Measurements from ENCODE around the gene ARMCX5. TPM values are rescaled to one million over a fixed set of nuclear protein-coding genes. Genes with fewer than 3 reads are reported as not detected.

The ARMCX5 gene
- total RNA-seq, result 13.5 TPM

DNA sequence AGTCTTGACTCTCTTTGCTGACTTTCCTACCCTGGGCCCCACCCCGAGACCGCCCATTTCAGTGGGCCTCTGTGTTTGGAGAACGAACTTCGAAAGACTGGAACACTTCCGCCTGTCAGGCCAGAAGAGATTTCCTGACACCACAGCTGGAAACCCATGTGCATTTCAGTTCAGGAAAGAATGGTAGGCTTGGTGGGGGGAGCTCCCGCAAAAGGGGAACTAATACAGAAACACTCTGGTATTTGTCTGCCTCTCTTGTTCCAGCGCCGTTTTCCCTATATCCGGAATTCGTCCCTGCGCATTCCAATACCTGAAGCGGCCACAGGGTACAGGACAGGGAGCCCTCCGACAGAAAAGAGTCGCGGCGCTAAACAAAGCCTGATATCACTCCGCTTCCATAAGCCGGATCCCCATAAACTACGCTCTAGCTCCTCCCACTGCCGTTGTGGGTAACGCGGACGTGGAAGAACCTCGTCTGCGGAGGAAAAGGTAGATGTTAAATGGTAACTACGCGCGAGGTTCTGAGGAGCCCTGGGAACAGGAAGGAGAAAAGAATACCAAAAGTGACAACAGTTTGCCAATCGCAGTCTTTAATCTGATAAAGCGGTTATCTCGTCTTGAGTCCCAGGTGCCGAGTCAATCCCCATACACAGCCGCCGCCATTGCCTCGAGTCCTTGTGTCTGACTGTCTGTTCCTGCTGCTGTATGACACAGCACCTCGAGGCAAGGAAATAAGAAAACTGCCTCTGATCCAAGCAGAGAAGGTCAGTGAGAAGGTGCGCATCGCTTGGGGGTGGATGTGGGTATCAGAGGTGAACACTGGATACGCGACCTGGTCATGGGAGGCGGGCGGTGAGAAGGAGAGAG is at the start of gene ARMCX5:
ARMCX5 (plus strand) TSS at position 432 of the 867 bp plus-strand sequence. CDS start 2,627 bp downstream, outside the sequence.
- DNase-seq (ENCODE audit: low spot score), result peak; percentile 71

DNA sequence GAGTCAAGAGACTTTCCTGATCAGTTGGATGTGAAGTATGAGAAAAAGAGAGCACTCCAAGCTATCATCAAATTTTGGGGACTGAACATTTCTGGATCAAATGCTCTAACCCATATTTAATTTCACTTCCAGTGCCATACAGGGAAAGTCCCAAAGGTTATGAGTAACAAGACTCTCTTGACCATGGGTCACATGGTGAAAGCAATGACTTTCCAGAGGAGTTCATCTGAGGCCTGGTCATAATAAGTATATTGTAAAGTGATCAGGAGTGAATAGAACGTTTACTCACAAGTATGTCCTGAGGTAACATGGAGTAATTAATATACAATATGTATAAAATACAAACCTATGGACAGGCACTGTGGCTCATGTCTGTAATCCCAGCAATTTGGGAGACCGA is 40.7 kb upstream of the ARMCX5 start:
- DNase-seq (ENCODE audit: low spot score), result no peak

DNA sequence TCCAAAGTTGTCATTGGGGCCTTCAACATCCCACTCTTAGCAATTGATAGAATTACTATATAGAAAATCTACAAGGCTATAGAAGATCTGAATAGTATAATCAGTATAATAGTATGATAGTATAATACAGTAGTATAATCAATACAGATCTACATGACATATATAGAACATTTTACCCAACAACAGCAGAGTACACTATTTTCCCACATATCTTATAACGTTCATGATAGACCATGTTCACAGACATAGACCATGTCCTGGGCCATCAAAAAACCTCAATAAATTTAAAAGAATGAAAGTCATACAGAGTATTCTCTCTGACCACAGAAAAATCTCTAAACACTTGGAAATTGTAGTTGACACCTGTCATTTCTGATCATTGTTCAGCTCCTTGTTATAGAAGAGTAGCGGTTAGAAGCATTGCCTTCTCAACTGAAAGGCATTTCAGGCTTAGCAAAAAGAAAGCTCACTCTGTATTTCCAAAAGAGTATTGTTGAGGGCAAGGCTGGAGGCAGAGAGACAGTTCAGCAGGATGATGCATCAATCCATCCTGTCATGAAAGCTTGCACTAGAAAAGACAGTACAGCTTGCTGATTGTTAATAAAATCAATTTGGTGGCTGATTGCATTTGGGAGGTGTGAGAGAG is 38.8 kb upstream of the ARMCX5 start:
- DNase-seq (ENCODE audit: low spot score), result no peak

DNA sequence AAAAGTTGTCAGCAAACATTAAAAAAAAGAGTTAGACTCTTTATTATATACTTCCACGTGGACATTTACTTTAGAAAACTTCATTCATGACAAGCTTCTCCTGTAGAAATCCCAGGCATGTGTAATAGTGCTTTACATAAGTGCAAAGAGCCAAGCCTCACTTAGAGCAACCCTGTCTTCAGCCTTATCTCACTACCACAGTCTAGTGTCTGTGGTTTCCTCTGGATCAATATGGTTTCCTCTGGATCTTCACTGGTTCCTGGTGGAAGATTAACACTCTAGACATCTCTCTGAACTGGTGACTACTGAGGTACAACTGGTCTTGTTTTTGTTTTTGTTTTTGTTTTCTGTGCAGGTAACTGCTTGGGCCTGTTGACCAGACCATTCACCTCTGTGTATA is 18.4 kb upstream of the ARMCX5 start:
- no peak for DNase-seq (ENCODE audit: low spot score)

DNA sequence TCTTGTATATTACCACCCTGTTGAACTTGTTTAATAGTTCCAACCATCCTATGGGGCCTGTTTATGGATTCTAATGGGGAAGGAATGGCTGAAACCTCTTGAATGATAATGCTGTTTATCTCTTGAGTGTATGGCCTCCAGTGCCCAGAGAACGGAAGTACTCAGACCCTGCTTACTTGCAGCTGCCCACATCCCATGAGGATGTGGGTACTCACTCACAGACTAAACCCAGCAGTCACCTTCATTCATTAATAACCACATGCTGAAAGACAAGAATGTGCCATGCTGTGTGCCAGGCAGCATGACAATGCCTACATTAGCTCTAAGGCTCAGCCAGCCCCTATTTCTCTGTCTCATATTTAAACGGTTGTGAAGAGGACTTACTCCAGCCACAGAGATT is 5.9 kb upstream of the ARMCX5 start:
- no peak for DNase-seq (ENCODE audit: low spot score)

DNA sequence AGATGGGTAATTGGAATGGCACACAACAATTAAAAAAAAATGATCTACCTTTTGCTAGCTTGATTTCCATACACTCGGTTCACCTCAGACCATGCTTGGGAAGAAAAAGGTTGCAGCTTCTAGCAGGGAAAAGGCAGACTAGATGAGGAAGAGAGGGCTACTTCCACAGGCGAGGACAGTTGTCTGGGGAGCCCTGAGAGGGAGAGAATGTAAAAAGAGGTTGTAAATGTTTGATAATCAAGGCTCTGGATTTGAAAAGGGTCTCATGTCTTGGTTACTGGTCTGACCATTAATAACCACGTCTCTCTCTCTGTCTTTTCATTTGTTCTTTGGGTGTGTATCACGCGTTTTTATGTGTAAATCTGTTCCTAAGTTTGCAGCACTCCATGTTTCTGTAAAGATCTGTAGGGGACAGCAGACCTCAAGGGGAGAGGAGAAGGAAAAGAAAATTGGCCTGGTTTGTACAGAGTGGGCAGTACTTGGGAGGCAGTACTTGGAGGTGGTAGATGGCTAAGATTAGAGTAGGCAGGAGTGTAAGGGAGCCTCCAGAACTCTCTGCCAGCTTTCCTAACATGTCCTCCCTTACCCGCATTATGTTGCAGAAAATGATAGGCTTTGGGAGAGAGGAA is 750 bp downstream of the ARMCX5 start:
- no peak for DNase-seq (ENCODE audit: low spot score)

DNA sequence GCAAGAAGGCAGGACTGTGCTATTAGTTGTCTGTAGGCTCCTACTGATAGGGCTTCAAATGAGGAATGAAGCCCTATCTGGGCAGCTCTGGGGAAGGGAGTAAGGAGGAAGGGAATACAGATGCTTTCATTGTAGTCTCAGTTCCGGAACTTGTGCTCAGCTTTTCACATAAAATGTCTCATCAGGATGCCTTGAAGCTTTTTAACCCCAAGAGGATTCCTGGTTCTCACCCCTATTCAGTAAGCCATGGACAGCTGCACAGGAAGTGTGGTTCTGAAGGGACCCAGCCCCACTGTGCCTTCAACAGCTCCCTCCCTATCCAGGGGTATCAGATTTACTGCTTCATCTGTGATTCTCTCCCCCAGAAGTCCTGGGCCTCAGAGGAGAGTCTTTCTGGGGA is 5.0 kb downstream of the ARMCX5 start:
- DNase-seq (ENCODE audit: low spot score), result no peak

DNA sequence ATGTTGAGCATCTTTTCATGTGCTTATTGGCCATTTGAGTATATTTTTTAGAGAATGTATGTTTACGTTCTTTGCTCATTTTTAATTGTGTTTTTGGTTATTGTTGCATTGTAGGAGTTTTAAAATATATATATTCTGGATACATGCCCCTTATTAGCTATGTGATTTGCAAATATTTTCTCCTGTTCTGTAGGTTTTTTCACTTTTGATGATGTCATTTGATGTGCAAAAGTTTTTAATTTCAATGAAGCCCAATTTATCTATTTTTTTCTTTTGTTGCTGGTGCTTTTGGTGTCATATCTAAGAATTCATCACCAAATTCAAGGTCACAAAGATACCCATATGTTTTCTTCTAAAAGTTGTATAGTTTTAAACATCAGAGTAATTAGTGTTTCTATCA is 6.8 kb downstream of the ARMCX5 start:
- no peak for DNase-seq (ENCODE audit: low spot score)

DNA sequence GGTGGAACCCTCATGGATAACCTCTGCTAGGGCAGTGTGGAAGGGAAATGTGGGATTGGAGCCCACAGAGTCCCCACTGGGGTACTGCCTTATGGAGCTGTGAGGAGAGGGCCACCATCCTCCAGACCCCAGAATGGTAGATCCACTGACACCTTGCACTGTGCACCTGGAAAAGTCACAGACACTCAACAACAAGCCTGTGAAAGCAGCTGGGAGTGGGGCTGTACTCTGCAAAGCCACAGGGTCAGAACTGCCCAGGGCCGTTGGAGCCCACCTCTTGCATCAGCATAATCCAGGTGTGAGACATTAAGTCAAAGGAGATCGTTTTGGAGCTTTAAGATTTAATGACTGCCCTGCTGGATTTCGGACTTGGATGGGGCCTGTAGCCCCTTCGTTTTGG is 11.6 kb downstream of the ARMCX5 start:
- no peak for DNase-seq (ENCODE audit: low spot score)

DNA sequence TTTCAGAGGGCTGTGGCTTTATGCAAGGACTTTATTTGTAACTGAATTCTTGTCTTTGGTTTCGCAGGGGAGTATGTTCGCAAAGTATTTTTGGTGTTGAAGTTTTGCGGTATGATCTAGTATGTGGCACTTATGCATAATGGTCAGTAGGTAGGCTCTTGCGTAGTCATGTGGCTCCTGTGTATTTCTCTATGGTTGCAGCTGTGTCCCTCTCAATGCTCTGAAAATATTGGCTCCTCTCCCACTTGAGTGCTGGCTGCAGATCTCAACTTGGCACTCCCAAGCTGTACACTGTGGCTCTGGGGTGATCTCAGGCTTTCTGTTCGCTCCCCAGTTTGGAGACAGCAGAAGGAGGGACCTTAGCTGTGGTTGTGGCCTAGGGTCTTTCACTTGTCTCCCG is 24.8 kb downstream of the ARMCX5 start:
- no peak for DNase-seq (ENCODE audit: low spot score)

DNA sequence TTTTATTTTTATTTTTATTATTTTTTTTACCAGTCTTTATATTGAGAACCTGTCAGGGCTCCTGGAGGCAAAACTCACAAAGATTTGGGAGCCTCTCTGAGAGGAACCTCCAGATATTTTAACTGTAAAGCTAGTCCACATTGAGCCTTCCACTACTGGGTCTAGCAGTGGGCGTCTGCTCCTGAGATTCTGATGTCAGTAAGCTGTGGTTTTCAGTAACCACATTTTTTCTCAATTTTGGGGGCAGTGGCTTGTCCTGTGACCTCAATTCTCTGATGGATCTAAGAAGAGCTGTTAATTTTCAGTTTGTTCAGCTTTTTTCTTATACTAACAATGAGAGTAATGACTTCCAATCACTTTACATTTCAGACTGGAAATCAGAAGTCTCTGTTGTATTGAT is 28.3 kb downstream of the ARMCX5 start:
- no peak for DNase-seq (ENCODE audit: low spot score)

DNA sequence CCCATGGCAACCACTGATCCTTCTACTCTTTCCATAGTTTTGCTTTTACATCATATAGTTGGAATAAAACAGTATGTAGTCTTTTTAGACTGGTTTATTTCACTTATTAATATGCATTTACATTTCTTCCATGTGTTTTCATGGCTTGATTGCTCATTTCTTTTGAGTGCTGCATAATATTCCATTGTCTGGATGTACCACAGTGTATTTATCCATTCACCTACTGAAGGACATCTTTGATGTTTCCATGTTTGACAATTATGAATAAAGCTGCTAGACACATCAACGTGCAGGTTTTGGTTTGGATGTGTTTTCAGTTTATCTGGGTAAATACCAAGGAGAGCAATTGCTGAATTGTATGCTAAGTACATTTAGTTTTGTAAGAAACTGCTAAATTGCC is 38.2 kb downstream of the ARMCX5 start:
- no peak for DNase-seq (ENCODE audit: low spot score)

DNA sequence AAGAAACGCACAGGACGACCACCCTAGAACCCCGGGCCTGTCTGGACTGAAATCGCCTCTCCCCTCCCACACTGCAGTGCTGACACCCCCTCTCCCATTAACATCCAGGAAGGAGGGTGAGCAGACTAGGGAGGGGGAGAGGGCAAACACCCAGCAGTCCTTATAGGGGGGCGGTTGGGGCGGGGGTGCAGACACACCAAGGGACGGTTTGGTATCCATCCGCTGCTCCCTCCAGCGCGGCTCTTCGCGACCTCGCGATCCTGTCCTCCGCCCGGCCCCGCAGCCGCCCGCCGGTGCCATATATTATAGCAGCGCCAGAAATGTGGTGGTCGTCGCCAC is 51.6 kb downstream of the ARMCX5 start:
- DNase-seq (ENCODE audit: low spot score), result no peak

DNA sequence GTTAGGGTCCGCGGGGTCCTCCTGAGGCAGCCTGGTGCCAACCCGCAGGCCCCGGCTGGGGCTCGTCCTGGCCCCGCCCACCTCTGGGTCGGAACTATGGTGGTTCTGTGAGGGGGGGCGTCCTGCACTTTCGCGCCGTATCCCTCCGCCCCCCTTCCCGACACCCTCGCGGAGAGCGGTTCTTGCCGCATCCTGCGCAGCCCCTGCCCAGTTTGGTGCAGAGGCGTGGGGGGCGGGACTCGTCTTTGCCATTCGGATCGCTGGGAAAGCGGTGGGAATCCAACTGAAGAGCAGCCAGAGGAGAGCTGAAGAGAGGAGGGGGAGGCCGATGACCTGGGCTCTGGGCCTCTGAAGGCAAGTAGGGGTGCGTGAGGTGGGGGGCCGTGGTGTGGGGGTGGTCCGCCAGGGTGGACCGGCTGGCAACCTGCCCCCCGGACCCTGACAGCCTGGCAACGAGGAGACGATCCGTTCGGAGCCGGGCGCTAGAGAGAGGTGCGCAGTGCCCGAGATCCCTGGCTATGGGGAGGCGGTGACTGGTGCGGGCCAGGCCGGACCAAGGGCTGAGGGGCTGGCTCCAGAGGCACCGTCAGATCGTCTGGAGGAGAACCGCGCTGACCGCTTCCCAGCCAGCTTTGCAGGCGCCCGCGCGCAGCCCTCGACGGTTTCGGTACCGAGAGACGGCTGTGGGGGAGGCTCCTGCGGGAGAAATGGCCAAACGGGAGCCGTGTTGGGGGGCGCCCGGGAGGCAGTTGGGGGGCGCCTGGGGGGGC is 52.1 kb downstream of the ARMCX5 start, which contains the start of gene GPRASP1:
GPRASP1 (plus strand) TSS at position 242 of the 770 bp plus-strand sequence. CDS start 2,431 bp downstream, outside the sequence.
- peak; percentile 49 for DNase-seq (ENCODE audit: low spot score)

DNA sequence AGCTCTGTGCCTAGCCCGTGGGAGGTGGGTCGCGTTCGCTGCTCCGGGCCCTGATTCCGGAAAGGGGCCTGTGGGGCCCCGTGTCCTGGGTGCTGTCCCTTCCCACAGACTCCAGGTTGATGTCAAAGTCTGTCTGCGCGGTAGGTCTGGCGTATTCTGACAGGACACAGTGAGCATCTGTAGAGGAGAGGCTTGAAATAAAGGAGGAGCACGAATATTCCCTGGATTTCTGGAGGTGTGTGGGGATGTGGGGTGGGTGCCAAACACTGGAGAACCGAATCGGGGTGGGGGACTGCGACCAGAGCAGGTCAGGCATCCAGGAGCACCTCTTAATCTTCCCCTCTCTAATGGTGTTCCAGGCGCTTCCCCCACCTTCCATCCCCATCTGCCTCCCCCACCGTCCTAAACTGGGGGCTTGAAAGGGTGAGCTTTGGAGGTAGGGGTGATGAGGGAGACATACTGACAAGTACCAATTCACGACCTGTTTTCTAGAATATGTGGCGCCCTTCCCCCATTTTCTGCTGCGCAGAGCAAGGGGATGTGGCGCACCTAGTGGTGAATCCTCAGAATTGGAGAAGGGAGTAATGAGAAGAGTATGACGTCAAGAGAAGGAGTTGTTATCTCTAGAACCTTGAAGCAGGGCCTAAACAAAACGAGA is 52.8 kb downstream of the ARMCX5 start:
- DNase-seq (ENCODE audit: low spot score), result peak; percentile 46

Other genes starting within 250 kb of the ARMCX5 start
- gene NXF2B, start 159.5 kb upstream of the ARMCX5 start, total RNA-seq, result not detected
- gene TCP11X2, start 127.7 kb upstream of the ARMCX5 start, total RNA-seq, result 0.17 TPM
- not detected for gene TMSB15A, start 82.8 kb upstream of the ARMCX5 start, total RNA-seq
- gene GPRASP1, start 52.0 kb downstream of the ARMCX5 start, total RNA-seq, result 17.6 TPM
- gene GPRASP2, start 112.9 kb downstream of the ARMCX5 start, total RNA-seq, result 13.4 TPM
- gene GPRASP3, start 121.2 kb downstream of the ARMCX5 start, total RNA-seq, result 10.6 TPM

Data from mucosa of gallbladder (tissue), 1 donor.